Islet of Langerhans (tissue), 1 donor: ENCODE measurements around the gene ARMH1.

ENCODE experiments used
- FAIRE-seq: peaks from one replicate; lab custom pipeline; 2011; peaks lifted over from hg19 to GRCh38; lab: Jason Lieb, UNC

Gene ARMH1

GRCh38 chr1:44670751-44671640 lies 3.5 kb upstream of the ARMH1 start:
- no peak for FAIRE-seq

- FAIRE-seq: no peak
These were observed 2.1 kb upstream of the ARMH1 start for GRCh38 chr1:44672254-44672955.

GRCh38 chr1:44672961-44673674 lies 1.4 kb upstream of the ARMH1 start:
- no peak for FAIRE-seq

GRCh38 chr1:44673675-44674112 lies 820 bp upstream of the ARMH1 start:
- no peak for FAIRE-seq

GRCh38 chr1:44675186-44675585 lies 672 bp downstream of the ARMH1 start:
- FAIRE-seq: no peak

GRCh38 chr1:44676484-44677200 lies 2.1 kb downstream of the ARMH1 start:
- no peak for FAIRE-seq

GRCh38 chr1:44677201-44677766 lies 2.8 kb downstream of the ARMH1 start:
- FAIRE-seq: no peak

GRCh38 chr1:44678120-44678519 lies 3.6 kb downstream of the ARMH1 start:
- FAIRE-seq: no peak

GRCh38 chr1:44678626-44679025 lies 4.1 kb downstream of the ARMH1 start:
- FAIRE-seq: no peak

GRCh38 chr1:44679468-44679867 lies 5.0 kb downstream of the ARMH1 start:
- FAIRE-seq: no peak

- no peak for FAIRE-seq
These were observed 7.7 kb downstream of the ARMH1 start for GRCh38 chr1:44681905-44682882.

GRCh38 chr1:44682883-44683265 lies 8.4 kb downstream of the ARMH1 start:
- FAIRE-seq: no peak

GRCh38 chr1:44684525-44684924 lies 10.0 kb downstream of the ARMH1 start:
- no peak for FAIRE-seq

- FAIRE-seq: no peak
These were observed 10.7 kb downstream of the ARMH1 start for GRCh38 chr1:44685218-44685617.

GRCh38 chr1:44685881-44686280 lies 11.4 kb downstream of the ARMH1 start:
- no peak for FAIRE-seq

- no peak for FAIRE-seq
These were observed 14.4 kb downstream of the ARMH1 start for GRCh38 chr1:44688760-44689446.

- no peak for FAIRE-seq
These were observed 14.9 kb downstream of the ARMH1 start for GRCh38 chr1:44689447-44689765.

- FAIRE-seq: no peak
These were observed 18.6 kb downstream of the ARMH1 start for GRCh38 chr1:44693159-44693558.

- no peak for FAIRE-seq
These were observed 19.4 kb downstream of the ARMH1 start for GRCh38 chr1:44693900-44694299.

GRCh38 chr1:44694863-44695478 lies 20.5 kb downstream of the ARMH1 start:
- no peak for FAIRE-seq
